GM21447 (cell line): Measurements from ENCODE around the gene NEB.
"Not testable (repeated sequence)": the region's sequence is repeated elsewhere in the genome, so short reads cannot be mapped to it uniquely, and the experiment has no call there.

Experiments
- ATAC-seq: cut with Tn5 transposase; IDR thresholded peaks from one replicate; pipeline ENCODE4 v1.9.1; 2021; ENCODE audit not compliant: unreplicated experiment

Gene NEB

GRCh38 chr2:151758744-151759143, 24.5 kb upstream of the NEB start:
- ATAC-seq = no peak

DNA sequence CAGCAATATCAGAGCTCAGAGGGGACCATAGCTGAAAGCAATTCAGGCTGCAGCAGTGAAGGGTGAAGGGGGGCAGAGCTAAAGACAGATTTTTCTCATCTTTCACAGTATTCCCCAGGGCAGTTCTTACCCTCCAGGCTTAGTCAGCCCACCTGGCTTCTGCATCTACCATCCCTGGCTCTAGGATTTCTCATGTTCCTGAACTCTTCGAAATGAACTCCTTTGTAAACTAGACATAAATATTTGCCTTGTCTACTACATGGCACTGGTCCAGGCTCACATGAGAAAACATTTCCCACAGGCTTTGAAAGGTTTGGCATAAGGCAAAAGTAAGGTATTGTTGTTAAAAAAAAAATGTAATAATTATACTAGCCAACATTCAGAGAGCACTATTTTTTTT, 23.6 kb upstream of the NEB start:
- no peak for ATAC-seq

DNA sequence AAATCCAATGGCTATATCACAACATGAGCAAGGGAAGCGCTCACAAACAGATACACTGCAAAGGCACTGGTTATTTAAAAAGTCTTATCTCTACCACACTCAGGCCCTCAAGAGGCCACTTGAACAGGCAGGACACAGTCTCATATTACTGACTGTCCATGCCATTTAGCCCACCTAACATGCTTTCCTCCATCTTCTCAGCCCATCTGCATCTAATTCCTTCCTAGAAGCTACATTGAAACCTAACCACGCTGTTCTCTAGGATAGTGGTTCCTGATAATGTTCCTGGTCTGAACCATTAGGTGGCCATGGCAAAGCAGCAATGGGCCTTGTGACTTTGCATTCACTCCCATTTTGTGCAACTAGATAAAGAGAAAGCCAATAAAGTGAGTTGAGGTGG, 22.5 kb upstream of the NEB start:
- no peak for ATAC-seq

DNA sequence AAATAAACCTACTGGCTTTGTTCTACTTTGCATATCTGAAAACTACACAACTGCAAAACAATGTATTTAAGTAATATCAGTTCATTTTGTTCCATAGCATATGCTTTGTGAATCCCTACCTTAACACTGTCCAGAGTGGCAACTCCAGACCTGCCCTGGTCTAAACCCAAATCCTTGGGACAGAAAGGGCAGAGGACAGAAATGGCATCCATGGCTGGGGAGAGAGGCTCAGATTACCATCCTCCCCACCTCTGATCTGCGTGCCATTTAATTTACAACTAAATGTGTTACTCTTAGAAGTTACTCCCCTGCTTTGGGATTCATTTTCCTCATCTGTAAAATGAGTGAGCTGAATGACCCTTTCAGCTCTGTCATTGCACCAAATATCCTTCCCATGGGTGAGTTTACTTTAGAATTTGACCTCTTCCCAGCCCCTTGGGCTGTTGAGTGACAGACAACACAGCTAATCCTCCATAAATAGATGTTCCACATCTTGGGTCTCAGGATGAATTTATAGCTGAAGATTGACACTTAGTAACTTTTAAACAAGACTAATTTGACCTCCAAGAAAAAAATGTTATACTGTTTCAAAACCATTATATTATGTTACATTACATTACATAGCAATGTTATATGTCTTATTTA, 20.1 kb upstream of the NEB start:
- ATAC-seq = no peak

- ATAC-seq = no peak
Measured at GRCh38 chr2:151753540-151753939, 19.3 kb upstream of the NEB start.

DNA sequence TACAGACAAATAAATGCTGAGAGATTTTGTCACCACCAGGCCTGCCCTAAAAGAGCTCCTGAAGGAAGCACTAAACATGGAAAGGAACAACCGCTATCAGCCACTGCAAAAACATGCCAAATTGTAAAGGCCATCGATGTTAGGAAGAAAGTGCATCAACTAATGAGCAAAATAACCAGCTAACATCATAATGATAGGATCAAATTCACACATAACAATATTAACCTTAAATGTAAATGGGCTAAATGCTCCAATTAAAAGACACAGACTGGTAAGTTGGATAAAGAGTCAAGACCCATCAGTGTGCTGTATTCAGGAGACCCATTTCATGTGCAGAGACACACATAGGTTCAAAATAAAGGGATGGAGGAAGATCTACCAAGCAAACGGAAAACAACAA, 11.0 kb upstream of the NEB start:
- ATAC-seq = not testable (repeated sequence)

DNA sequence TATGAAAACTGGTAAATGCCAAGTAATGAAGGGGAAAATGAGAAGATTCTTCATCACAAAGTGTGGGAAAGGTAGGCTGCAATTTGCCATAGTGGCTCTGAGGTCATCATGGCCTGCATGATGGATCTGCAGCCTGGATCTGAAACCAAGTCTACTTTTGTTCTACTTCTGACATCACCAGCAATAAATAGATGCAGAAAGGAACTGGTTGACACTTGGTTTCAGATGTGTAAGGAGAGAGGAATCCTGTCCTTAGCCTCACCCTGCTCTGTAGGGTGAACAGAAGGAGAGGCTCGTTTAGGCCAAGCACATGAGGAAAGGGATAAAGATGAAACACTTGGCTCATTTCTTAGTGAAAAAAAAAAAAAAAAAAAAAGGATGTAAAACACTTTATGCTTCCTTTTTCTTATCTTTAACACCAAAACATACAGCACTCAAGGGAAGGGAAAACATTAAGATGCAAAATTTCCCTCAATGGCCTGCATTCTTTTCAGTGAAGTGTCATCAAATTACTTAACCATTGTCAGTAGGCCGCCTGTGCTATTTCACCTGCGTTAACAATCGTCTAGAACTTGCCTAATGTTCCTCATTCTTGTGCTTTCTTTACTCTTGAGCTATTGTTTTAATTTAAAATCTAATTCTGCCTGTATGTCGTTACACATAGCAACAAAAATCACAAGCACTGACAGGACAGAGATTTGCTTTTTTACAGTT, 3.9 kb downstream of the NEB start:
- ATAC-seq = peak; percentile 78

DNA sequence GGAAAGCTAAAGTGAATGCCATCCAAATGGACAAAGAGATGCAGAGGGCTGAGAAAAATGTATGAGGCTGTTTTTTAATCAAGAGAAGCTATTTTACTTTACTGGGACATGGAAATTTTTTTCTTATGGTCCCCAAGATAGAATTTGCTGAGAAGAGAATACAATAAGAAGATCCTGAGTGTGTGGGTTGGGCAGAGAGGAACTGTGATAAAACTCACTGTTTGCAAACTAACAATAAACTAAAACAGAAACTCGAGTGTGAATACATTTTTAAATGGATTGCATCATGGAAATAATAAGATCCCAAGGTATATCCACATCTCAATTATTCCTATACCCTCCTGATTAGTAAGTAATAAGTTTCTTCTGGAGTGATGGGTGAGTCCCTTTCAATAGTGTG, 4.4 kb downstream of the NEB start:
- peak; percentile 21 for ATAC-seq

GRCh38 chr2:151729415-151729811, 4.9 kb downstream of the NEB start:
- ATAC-seq = no peak

DNA sequence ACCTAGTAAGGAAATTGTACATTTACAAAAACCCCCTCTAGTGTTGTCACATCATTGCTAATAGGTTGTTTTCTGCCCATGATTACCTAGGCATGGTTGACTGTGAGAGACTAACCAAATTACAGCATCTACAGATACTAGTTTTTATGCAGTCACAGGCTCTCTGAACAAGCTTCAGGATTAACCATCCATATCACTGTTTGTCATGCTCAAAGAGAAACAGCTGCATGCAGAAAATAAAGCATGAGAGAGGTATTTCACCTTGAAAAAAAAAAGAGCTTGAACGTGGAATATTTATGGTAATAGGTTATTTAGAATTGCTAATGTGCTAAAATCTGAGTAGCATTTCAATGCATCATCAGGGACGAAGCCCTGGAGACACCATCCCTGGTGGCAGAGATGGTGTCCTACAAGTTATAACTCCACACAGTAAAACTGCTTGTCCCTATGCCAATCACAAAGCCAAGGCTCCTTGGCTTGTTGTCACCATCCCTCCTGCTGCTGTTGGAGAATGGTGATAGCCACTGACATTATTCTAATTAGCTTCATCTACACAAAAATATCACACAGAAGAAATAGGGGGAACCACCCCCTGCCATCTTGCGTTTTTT, 5.4 kb downstream of the NEB start:
- no peak for ATAC-seq

DNA sequence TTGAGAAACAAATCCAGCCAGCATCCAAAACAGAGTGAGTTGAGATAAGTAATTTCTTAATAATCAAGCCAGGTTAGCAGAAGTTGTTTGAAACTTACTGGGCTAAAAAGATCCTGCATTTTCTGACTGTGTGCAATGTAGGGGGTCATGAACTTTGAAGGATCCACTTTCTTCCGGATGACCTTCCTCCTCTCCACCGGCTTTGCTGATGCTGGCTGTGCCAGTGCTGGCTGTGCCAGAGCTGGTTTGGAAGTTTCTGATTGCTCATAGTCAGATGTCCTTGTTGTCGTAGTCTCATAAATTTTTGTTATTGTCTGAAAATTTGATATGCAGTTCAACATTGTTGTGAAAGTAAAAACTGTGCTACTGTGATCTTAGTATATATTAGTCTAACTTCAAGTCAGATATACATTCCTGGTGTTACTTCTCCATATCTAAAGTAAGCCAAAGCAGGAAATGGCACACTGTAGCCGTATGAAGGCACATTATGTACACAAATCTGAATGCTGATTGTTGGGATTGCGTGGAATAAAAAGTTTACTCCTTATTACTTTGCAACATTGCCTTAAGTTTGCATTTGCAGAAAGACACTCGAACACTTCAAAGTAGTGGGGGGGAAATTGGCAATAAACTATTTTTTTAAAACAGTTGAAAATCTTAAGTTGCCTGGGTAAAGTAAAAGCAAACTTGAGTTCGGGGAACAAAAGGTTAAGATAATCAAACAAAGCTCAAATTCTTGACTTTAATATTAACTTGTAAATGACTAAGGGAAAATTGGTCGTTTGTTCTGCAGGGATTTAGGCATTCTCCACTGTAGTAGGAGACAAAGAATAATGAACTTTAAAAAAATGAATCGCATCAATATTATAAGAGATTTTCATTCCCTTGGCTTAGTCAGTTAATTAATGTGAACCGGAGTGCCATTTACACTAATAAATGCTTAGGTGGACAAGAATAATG, 6.4 kb downstream of the NEB start:
- ATAC-seq = no peak

GRCh38 chr2:151721161-151721560, 13.1 kb downstream of the NEB start:
- no peak for ATAC-seq

DNA sequence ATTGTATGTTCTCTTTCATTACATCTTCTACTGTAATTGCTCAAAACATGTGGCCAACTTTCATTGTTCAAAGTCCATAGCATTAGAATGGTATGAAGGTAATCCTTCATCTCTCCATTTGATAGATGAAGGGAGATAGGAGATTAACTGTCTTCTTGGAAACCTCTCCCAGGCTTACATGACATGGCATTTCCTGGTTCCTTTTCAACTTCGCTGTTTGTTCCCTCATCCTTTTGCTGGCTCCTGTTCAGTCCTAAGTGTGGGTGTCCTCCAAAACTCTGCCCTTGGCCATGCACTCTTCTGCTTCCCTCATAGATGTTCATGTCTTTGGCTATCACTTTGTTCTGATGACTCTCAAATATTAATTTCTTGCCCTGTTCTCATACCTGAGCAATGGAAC, 13.8 kb downstream of the NEB start:
- ATAC-seq = no peak

DNA sequence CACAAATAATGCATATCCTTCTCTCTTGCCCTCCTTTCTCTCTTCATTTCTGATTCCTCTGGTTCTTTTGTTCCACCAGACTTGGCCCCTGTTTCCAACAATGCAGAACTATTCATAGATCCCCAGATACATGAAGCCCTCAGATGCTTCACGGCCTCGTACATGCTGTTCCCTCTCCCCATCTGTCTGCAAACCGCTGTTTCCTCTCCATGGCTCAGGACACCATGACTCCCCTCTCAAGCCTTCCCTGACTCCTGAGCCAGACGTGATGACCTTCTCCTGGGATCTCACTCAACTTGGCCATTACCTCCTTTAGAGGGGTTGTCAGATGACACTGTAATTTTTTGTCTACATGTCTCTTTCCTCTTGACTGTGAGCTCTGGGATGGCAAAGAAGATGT, 15.5 kb downstream of the NEB start:
- no peak for ATAC-seq

DNA sequence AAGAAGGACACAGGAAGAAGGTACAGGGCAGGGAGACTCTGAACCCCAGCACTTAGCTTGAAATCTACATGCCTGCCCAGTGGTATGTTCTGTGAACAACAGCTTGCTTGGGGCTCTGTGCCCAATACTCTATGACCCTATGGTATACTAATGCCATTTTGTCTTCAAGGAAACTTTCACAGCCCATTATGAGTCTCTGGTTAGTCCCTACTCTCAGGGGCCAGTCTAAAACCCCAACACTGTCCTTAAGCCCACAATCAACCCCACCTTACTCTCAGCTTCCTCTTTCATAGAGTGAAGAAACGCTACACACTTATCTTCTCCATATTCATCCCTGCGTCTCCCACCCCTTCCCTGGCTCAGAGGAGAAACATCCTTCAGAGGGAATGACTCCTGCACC, 16.0 kb downstream of the NEB start:
- ATAC-seq = no peak

DNA sequence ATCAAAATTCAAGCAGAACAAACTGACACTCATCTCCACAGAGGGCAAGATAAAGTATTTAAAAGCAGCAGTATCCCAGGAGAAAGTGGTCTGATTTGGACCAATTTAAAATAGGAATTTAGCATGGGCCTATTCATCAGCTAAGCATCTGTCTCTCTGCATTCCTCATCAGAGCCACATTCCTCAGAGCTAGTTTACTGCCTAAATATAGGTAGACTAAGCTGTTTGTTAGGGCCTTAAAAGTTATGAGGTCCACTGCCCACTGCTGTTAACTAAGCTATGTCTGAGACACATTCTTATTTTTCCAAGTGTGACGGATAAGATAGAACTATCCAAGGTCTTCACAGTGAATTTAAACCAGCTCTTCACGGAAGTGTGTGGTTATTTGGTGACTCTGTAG, 17.6 kb downstream of the NEB start:
- no peak for ATAC-seq

GRCh38 chr2:151713291-151713903, 20.9 kb downstream of the NEB start:
- no peak for ATAC-seq

GRCh38 chr2:151711025-151711424, 23.3 kb downstream of the NEB start:
- no peak for ATAC-seq

DNA sequence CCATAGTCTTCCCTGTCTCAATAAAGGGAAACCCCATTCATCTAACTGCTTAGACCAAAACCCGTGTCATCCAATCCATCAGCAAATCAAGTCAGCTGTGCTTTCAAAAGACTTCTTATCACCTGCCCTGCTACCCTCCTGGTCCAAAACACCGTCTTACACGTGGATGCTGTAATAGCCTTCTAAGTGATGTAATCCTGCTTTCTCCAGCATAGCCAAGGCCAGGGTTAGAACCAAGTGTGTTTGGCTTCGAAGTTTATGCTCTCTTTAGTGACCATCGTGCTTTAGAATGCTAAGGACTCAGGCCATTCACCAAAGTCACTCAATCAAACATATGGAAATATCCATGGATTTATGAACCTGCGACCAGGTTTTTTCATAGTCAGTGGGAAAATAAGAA, 25.5 kb downstream of the NEB start:
- no peak for ATAC-seq

DNA sequence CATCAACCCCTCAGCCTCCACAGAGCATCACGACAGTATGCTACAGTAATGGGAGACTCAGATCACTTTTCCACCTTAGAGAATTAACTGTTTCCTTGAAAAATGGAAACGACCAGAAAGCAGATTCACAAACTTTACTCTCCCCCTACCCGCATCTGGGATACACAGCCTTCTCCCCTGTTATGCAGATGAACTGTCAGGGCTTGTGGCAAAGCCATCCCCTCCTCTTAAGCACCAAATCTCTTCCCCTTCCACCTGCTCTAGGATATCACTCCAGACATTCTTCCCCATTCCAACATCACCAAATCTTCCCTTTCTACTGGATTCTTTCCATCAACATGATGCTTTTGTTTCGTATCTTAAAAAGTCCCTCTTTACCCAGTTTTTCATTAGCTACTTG, 26.4 kb downstream of the NEB start:
- no peak for ATAC-seq

DNA sequence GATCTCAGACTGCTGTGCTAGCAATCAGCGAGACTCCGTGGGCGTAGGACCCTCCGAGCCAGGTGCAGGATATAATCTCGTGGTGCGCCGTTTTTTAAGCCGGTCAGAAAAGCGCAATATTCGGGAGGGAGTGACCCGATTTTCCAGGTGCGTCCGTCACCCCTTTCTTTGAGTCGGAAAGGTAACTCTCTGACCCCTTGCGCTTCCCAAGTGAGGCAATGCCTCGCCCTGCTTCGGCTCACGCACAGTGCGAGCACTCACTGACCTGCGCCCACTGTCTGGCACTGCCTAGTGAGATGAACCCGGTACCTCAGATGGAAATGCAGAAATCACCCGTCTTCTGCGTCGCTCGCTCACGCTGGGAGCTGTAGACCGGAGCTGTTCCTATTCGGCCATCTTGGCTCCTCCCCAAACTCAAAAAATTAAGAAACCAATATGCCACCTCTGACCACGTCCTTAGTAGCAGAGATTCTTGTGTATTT, 29.8 kb downstream of the NEB start:
- ATAC-seq = not testable (repeated sequence)
